D721Med (cell line): ENCODE data around the gene EXOC6B.

Experiments used
- DNase-seq: peaks from one replicate; pipeline ENCODE4 v3.0.0; 2011; ENCODE audit warnings: low spot score; ENCODE audit not compliant: insufficient read length
- FAIRE-seq: peaks from 2 replicates; lab custom pipeline; 2011; peaks lifted over from hg19 to GRCh38; lab: Jason Lieb, UNC
- TF ChIP-seq, protein P1 (sequence below): IDR thresholded peaks from 2 replicates; pipeline ENCODE4 v1.5.1; 2012; ENCODE audit warnings: mild to moderate bottlenecking, control low read depth; ENCODE audit not compliant: insufficient read depth; ENCODE audit errors: missing control alignments

The EXOC6B gene

GRCh38 chr2:72185206-72185605 is 640.6 kb downstream of the EXOC6B start:
- FAIRE-seq: no peak
- TF ChIP-seq, protein P1, sequence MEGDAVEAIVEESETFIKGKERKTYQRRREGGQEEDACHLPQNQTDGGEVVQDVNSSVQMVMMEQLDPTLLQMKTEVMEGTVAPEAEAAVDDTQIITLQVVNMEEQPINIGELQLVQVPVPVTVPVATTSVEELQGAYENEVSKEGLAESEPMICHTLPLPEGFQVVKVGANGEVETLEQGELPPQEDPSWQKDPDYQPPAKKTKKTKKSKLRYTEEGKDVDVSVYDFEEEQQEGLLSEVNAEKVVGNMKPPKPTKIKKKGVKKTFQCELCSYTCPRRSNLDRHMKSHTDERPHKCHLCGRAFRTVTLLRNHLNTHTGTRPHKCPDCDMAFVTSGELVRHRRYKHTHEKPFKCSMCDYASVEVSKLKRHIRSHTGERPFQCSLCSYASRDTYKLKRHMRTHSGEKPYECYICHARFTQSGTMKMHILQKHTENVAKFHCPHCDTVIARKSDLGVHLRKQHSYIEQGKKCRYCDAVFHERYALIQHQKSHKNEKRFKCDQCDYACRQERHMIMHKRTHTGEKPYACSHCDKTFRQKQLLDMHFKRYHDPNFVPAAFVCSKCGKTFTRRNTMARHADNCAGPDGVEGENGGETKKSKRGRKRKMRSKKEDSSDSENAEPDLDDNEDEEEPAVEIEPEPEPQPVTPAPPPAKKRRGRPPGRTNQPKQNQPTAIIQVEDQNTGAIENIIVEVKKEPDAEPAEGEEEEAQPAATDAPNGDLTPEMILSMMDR: no peak
- no peak for DNase-seq

GRCh38 chr2:72183466-72183865 is 642.4 kb downstream of the EXOC6B start:
- FAIRE-seq (no peak), DNase-seq (no peak)
- TF ChIP-seq, protein P1: no peak

GRCh38 chr2:72183016-72183415 is 642.8 kb downstream of the EXOC6B start:
- FAIRE-seq (no peak), DNase-seq (no peak)
- TF ChIP-seq, protein P1: no peak

GRCh38 chr2:72182547-72182946 is 643.3 kb downstream of the EXOC6B start:
- DNase-seq (no peak), FAIRE-seq (no peak)
- TF ChIP-seq, protein P1: no peak

DNA sequence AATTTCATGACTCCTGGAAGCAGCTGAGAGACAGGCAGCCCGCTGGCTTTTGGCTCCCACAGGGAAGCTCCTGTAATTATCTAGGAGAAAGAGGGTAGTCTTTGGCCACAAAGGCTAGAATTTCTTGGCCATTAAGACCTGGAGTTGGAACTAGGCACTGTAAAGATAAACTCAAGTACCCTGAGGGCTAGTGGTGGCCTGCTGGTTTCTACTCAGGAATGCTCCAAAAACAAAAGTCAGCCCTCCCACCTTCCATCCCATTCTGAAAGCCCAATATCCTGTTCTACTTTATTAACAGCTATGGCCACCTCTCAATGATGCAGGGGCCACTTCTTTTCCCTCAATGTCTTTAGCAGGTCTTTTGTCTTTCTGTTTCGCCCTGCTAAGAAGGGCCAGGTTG is 644.2 kb downstream of the EXOC6B start:
- DNase-seq: no peak
- no peak for FAIRE-seq
- TF ChIP-seq, protein P1: no peak

DNA sequence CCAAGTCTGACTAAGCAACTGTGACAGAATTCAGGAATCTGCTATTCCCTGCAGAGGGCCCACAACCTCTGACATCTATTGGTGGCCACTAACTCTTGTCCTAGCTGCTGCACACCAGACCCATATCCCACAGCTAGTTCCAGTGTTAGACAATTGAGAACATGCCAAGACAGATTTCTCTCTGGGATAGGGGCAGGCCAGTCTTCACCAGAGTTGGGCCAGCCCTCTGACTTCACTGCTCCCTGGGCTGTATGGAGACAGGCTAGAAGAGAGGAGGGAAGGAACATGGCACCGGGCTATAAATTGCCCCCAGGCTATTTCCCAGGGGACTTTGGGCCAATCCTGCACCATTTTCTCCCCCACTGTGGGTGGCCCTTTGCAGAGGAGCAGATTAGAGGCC is 645.5 kb downstream of the EXOC6B start:
- TF ChIP-seq, protein P1: no peak
- FAIRE-seq (no peak), DNase-seq (no peak)

GRCh38 chr2:72178551-72178950 is 647.3 kb downstream of the EXOC6B start:
- TF ChIP-seq, protein P1: no peak
- DNase-seq (no peak), FAIRE-seq (no peak)
